Neural progenitor cell (in vitro differentiated cells): ENCODE data around the gene TIGD2. TPM values are rescaled to one million over a fixed set of nuclear protein-coding genes. Genes with fewer than 3 reads are reported as not detected.

ENCODE experiments used
- DNase-seq: peaks from one replicate; pipeline ENCODE4 v3.0.0-alpha.2; 2016; ENCODE audit warnings: low spot score
- H2AFZ ChIP-seq: fragments of 200-600 bp; sonication (generic); replicated peaks from 2 replicates; pipeline ENCODE4 v1.6.1; 2016; ENCODE audit warnings: antibody characterized with exemption
- H3F3A ChIP-seq: fragments of 200-600 bp; sonication (generic); 2 replicates; pipeline ENCODE4 v1.6.1; 2016; ENCODE audit warnings: antibody characterized with exemption, low read depth
- H3K27ac ChIP-seq: fragments of 200-600 bp; sonication (generic); 2 replicates; pipeline ENCODE4 v1.5.1; 2016; ENCODE audit warnings: mild to moderate bottlenecking
- H3K27me3 ChIP-seq: fragments of 200-600 bp; sonication (generic); 2 replicates; pipeline ENCODE4 v1.6.1; 2016; ENCODE audit warnings: mild to moderate bottlenecking, moderate library complexity
- H3K36me3 ChIP-seq: fragments of 200-600 bp; sonication (generic); 2 replicates; pipeline ENCODE4 v1.5.1; 2016
- H3K4me1 ChIP-seq: fragments of 200-600 bp; sonication (generic); 2 replicates; pipeline ENCODE4 v1.6.1; 2016; ENCODE audit warnings: mixed run types
- H3K4me2 ChIP-seq: fragments of 200-600 bp; sonication (generic); 2 replicates; pipeline ENCODE4 v1.6.1; 2016
- H3K4me3 ChIP-seq: fragments of 200-600 bp; sonication (generic); 2 replicates; pipeline ENCODE4 v1.5.1; 2016
- H3K79me2 ChIP-seq: fragments of 200-600 bp; sonication (generic); 2 replicates; pipeline ENCODE4 v1.6.1; 2016; ENCODE audit warnings: low read depth
- H3K9ac ChIP-seq: fragments of 200-600 bp; sonication (generic); 2 replicates; pipeline ENCODE4 v1.6.1; 2016
- H3K9me3 ChIP-seq: fragments of 200-600 bp; sonication (generic); 2 replicates; pipeline ENCODE4 v1.5.1; 2016; ENCODE audit warnings: low read depth
- H4K20me1 ChIP-seq: fragments of 200-600 bp; sonication (generic); 2 replicates; pipeline ENCODE4 v1.6.1; 2016; ENCODE audit warnings: low read depth
- H3K27ac Mint-ChIP-seq: 3 replicates; pipeline ENCODE4 v1.8.0; 2021; ENCODE audit warnings: mixed read lengths
- H3K27me3 Mint-ChIP-seq: 2 replicates; pipeline ENCODE4 v1.8.0; 2022; ENCODE audit warnings: low read depth, mild to moderate bottlenecking, inconsistent platforms, moderate library complexity, mixed read lengths; ENCODE audit not compliant: insufficient read depth
- H3K36me3 Mint-ChIP-seq: 3 replicates; pipeline ENCODE4 v1.8.0; 2021; ENCODE audit warnings: mixed read lengths
- H3K4me1 Mint-ChIP-seq: 3 replicates; pipeline ENCODE4 v1.8.0; 2021; ENCODE audit warnings: mixed read lengths
- H3K4me3 Mint-ChIP-seq: 3 replicates; pipeline ENCODE4 v1.8.0; 2021; ENCODE audit warnings: mild to moderate bottlenecking, moderate library complexity, mixed read lengths
- H3K9me3 Mint-ChIP-seq: 3 replicates; pipeline ENCODE4 v1.8.0; 2020; ENCODE audit warnings: mixed read lengths
- CTCF ChIP-seq: fragments of 200-600 bp; sonication (generic); IDR thresholded peaks from 2 replicates; pipeline ENCODE4 v1.5.1; 2017; ENCODE audit warnings: antibody characterized with exemption, mild to moderate bottlenecking
- EZH2 ChIP-seq: fragments of 200-600 bp; sonication (generic); IDR thresholded peaks from 2 replicates; pipeline ENCODE4 v1.6.1; 2017; ENCODE audit warnings: antibody characterized with exemption, mild to moderate bottlenecking, moderate library complexity
- EZH2phosphoT487 ChIP-seq: fragments of 200-600 bp; sonication (generic); IDR thresholded peaks from 2 replicates; pipeline ENCODE4 v1.6.1; 2017; ENCODE audit warnings: antibody characterized with exemption
- total RNA-seq: library from RNA; depleted of rRNA; stranded (reverse); fragments of >200 nt; gene quantifications from 2 replicates; pipeline ENCODE4 v1.2.3, GENCODE V29; 2015; ENCODE audit warnings: low replicate concordance

TIGD2 gene
- total RNA-seq, 1 donor from 2014 or later = 28.1 TPM

- no peaks in the 10 kb centered on the region for H3K27me3 ChIP-seq
- no peak overlapping the region for H3K9ac ChIP-seq
- H3K27me3 Mint-ChIP-seq = no peaks in the 10 kb centered on the region
- H3K36me3 Mint-ChIP-seq = no peaks in the 10 kb centered on the region
- no peaks in the 10 kb centered on the region for H3K79me2 ChIP-seq
- no peak overlapping the region for H3K27ac Mint-ChIP-seq
- DNase-seq = peak; percentile 30
- H3K27ac ChIP-seq = no peak overlapping the region
- H3K4me2 ChIP-seq = no peak overlapping the region
- TF ChIP-seq EZH2 = no peak
- TF ChIP-seq EZH2phosphoT487 = no peak
- TF ChIP-seq CTCF = peak; percentile 82
- H3K36me3 ChIP-seq = no peaks in the 10 kb centered on the region
- H3K4me3 Mint-ChIP-seq = no peak overlapping the region
- no peaks in the 10 kb centered on the region for H3K9me3 ChIP-seq
- no peaks in the 10 kb centered on the region for H3F3A ChIP-seq
- peaks cover 4% of the 10 kb centered on the region for H3K9me3 Mint-ChIP-seq
- H4K20me1 ChIP-seq = no peaks in the 10 kb centered on the region
- H3K4me3 ChIP-seq = no peak overlapping the region
- no peaks in the 10 kb centered on the region for H3K4me1 ChIP-seq
- no peak overlapping the region for H2AFZ ChIP-seq
- peaks cover 3% of the 10 kb centered on the region for H3K4me1 Mint-ChIP-seq
Measured at GRCh38 chr4:89158884-89159503, 47.7 kb downstream of the TIGD2 start.

- no peaks in the 10 kb centered on the region for H3K79me2 ChIP-seq
- no peaks in the 10 kb centered on the region for H3K9me3 ChIP-seq
- no peak overlapping the region for H3K9ac ChIP-seq
- H3K4me1 ChIP-seq = no peaks in the 10 kb centered on the region
- no peaks in the 10 kb centered on the region for H3F3A ChIP-seq
- no peak overlapping the region for H2AFZ ChIP-seq
- H3K27ac ChIP-seq = no peak overlapping the region
- H3K36me3 ChIP-seq = no peaks in the 10 kb centered on the region
- H3K4me3 ChIP-seq = no peak overlapping the region
- Mint-ChIP-seq H3K4me3 (no peak overlapping the region), H3K27me3 (no peaks in the 10 kb centered on the region), H3K27ac (no peak overlapping the region), H3K36me3 (no peaks in the 10 kb centered on the region), H3K9me3 (peaks cover 4% of the 10 kb centered on the region), H3K4me1 (no peaks in the 10 kb centered on the region)
- no peaks in the 10 kb centered on the region for H4K20me1 ChIP-seq
- no peaks in the 10 kb centered on the region for H3K27me3 ChIP-seq
- no peak overlapping the region for H3K4me2 ChIP-seq
- no peak for TF ChIP-seq EZH2phosphoT487
- TF ChIP-seq CTCF = no peak
- no peak for TF ChIP-seq EZH2
- no peak for DNase-seq
Measured at GRCh38 chr4:89160806-89161205, 49.5 kb downstream of the TIGD2 start.

GRCh38 chr4:89161841-89162240, 50.5 kb downstream of the TIGD2 start:
- Histone ChIP-seq H3K4me1 (no peaks in the 10 kb centered on the region), H4K20me1 (no peaks in the 10 kb centered on the region), H2AFZ (no peak overlapping the region), H3K79me2 (no peaks in the 10 kb centered on the region), H3K9me3 (no peaks in the 10 kb centered on the region), H3K4me3 (no peak overlapping the region), H3K27ac (no peak overlapping the region), H3F3A (no peaks in the 10 kb centered on the region), H3K36me3 (no peaks in the 10 kb centered on the region), H3K9ac (no peak overlapping the region), H3K4me2 (no peak overlapping the region), H3K27me3 (no peaks in the 10 kb centered on the region)
- peaks cover 4% of the 10 kb centered on the region for H3K9me3 Mint-ChIP-seq
- TF ChIP-seq EZH2phosphoT487 (no peak), EZH2 (no peak), CTCF (no peak)
- H3K4me3 Mint-ChIP-seq = no peak overlapping the region
- no peak overlapping the region for H3K27ac Mint-ChIP-seq
- no peaks in the 10 kb centered on the region for H3K36me3 Mint-ChIP-seq
- DNase-seq = no peak
- H3K4me1 Mint-ChIP-seq = no peaks in the 10 kb centered on the region
- H3K27me3 Mint-ChIP-seq = no peaks in the 10 kb centered on the region
